ENCODE results near the gene MICU2.
"Not testable (repeated sequence)": the region's sequence is repeated elsewhere in the genome, so short reads cannot be mapped to it uniquely, and the experiment has no call there.

MICU2 gene

DNA sequence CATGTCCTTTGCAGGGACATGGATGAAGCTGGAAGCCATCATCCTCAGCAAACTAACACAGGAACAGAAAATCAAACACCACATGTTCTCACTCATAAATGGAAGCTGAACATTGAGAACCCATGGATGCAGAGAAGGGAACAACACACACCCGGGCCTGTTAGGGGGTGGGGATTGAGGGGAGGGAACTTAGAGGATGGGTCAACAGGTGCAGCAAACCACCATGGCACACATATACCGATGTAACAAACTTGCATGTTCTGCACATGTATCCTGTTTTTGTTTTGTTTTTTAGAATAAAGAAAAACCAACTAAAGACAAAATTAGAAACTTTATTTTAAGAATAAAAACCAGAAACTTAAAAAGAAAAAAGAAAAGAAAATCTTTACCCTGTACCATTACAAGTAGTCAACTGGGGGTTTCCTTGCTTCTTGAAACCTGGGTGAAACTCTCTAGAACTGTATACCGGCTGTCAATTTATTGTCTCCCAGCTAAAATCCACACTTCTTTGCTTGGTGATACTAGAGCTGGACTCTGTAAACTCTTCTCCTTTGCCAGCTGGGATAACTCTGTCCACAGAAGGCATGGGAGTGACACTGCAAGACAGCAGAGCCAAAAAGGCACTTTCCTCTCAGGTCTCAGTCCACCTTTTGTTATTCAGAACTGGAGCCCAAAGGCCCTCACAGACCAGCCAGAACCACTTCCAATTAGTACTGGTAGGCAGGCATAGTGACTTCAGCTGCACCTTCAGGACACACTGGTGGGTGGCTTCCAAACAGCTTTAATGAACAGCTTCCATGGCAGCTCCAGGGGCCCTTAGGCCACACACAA, 9.0 kb downstream of the MICU2 start:
- DNase-seq (ENCODE audit: low read depth in 2 of 2), result no peak

DNA sequence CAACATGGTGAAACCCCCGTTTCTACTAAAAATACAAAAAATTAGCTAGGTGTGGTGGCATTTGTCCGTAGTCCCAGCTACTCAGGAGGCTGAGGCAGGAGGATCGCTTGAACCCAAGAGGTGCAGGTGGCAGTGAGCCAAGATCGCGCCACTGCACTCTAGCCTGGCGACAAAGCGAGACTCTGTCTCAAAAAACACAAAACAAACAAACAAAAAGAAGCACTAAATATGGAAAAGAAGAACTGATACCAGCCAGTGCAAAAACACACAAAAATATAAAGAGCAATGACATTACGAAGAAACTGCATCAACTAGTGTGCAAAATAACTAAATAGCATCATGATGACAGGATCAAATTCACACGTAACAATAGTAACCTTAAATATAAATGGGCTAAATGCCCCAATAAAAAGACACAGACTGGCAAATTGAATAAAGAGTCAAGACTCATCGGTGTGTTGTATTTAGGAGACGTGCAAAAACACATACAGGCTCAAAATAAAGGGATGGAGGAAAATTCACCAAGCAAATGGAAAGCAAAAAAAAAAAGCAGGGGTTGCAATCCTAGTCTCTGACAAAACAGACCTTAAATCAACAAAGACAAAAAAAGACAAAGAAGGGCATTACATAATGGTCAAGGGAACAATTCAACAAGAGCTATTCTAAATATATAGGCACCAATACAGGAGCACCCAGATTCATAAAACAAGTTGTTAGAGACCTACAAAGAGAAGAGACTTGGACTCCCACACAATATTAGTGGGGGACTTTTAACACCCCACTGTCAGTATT, 13.1 kb downstream of the MICU2 start:
- not testable (repeated sequence) for DNase-seq (ENCODE audit: low read depth in 2 of 2)

DNA sequence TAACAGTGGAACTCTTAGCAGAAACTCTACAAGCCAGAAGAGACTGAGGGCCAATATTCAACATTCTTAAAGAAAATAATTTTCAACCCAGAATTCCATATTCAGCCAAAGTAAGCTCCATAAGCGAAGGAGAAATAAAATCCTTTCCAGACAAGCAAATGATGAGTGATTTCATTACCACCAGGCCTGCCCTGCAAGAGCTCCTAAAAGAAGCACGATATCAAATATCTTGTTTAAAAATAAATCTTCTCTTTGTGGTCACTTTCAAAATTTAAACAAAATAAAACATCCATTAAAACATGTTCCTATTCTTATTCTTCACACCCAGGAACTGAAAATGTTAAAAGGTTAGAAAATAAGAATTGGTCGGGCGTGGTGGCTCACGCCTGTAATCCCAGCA, 13.7 kb downstream of the MICU2 start:
- DNase-seq (ENCODE audit: low read depth in 2 of 2), result no peak

DNA sequence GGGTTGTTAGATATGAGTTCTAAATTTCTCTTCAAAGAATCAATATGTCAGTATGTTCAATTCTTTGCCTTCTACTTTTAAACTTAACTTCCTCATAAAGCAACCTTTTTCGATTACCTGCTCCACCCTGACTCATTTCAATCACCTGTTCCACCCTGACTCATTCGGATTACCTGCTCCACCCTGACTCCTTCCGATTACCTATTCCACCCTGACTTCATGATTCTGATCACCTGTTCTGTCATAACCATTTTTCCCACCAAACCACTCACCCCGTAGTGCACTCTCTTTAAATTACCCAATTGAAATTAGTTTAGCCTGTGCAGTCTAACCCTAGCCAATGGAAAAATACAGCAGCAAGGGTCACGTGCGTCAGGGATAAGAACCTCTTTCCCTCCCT, 14.5 kb downstream of the MICU2 start:
- DNase-seq (ENCODE audit: low read depth in 2 of 2), result not testable (repeated sequence)

DNA sequence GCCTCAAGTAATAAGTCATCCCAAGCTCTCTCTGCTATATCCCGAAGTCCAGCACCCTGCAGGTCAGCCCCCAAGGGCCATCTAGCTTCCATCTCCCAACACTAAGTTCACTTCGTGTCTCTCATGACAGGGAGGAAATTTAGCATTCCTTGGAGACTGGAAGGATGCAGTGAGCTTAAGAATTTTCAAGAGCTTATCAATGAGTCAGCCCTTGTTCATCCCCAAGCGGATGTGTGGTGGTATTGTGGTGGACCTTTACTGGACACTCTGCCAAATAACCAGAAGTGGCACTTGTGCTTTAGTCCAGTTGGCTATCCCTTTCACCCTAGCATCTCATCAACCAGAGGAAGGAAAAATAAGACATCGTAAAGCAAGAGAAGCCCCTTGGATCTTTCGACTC, 15.6 kb downstream of the MICU2 start:
- DNase-seq (ENCODE audit: low read depth in 2 of 2), result not testable (repeated sequence)

DNA sequence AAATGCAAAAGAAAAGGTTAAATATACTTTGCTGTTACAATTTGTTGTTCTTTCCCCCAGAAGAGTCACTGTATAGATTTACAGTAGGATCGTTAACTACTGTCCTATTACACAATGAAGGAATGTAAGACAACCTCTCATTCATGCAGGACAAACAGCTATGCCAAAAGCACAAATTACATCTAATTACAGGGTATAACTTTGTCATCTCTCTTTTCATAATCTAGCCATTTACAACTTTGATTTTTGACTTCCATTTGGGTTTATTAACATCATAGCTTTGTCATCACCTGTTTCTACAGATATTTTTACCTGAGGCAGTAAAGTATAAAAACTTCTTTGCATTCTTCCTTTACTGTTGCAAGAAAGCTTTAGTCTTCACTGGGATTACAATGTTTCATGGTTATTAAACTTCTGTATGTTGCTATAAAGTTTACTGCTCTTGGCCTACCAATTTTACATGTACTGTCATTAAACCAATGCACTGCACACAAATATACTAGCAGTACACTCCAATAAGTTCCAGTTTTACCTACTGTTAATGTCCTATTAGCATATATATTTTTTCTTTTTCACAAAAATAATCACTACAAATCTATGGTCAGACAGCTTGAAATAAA, 18.9 kb downstream of the MICU2 start:
- DNase-seq (ENCODE audit: low read depth in 2 of 2), result no peak

DNA sequence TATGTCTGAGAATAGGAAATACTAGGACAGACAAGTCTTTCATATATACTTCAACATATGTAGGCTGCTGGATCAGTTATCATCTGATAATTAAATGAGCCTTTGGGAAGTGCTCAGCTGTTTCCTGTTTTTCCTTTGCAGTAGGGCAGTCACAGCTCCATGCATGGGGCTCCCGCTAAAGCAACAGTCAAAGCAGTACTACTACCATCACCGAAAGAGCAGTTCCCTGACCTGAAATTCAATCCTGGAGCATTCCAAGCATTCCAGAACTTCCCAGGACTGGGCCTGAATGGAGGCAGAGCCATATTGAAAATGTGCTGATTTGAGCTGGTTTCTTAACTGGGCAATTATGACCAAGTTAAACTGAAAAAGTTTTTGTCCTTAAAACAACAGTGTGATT, 20.5 kb downstream of the MICU2 start:
- DNase-seq (ENCODE audit: low read depth in 2 of 2), result no peak

DNA sequence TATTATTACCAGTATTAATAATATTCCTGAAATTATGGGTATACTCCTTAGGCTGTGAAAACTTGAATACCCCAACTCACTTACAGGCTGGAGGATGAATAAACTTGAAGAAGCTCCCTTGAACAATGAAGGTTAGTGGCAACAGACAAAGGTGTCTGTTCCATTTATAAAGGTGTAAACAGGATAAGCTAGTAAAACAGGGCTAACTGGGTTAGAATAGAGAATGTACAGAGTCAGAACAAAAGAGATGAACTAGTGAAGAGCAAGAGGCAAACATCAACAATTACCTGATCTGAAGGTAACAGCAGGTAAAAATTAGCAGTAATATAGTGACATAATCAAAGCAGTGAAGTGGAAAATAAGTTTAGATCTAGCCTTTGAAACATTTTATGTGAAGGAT, 23.2 kb downstream of the MICU2 start:
- DNase-seq (ENCODE audit: low read depth in 2 of 2), result no peak

DNA sequence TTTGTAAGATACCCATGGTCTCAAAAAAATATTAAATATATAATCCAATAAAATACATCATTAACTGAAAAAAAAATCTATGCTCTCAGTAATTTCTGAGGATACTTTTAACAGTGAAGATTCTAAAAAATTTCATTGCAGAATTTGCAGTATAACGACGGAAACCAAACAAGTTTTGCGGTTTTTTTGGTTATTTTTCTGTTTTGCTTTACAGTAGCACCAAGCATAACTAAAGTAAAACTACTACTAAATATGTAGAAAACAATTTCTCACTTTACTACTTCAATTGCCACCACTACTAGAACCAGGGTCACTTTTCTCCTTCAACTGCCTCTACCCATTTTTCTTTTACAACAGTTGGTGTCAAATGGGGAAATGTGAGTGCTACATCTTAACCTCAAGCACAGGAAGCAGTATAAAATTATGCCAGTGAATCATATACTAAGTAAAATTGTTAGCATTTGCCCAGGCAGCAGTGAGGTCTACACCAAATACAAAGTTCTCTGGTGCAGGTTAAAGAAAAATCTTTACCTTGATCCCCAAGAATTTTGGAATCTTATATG, 24.1 kb downstream of the MICU2 start:
- DNase-seq (ENCODE audit: low read depth in 2 of 2), result no peak

DNA sequence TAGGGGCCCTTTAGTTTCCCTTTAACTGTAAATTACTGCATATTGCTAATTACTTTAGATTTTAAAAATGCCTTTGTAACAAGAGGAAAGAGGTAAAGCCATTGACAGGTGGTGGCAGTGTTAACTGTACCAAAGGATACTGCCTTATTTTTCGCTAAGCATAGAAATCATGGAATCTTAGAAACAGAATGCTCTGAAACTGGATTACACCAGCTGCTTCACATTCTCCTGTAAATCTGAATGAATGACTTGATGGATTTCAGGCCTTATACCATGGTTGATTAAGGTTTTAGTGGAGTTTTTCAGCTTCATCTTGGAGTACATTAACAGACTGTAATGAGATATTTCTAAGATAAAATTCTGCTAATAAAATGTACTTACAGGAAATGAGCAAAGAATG, 25.2 kb downstream of the MICU2 start:
- no peak for DNase-seq (ENCODE audit: low read depth in 2 of 2)

DNA sequence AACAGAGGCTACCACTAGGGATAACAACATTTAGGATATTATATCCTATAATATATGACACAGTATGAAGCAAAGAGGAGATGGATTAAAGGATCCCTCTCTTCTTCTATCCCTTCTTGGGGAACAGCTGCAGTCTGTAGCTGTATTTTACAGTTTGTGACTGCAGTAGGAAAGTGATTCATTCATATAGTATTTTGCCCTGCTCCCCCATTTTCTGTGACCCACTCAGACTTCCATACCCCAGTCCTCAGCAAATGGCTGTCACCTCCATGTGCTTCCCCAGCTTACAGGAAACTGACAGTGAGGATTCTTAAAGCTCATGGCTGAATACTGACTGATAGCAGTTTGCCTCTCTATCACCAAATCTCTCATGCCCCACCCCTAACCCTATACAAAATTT, 27.5 kb downstream of the MICU2 start:
- no peak for DNase-seq (ENCODE audit: low read depth in 2 of 2)

DNA sequence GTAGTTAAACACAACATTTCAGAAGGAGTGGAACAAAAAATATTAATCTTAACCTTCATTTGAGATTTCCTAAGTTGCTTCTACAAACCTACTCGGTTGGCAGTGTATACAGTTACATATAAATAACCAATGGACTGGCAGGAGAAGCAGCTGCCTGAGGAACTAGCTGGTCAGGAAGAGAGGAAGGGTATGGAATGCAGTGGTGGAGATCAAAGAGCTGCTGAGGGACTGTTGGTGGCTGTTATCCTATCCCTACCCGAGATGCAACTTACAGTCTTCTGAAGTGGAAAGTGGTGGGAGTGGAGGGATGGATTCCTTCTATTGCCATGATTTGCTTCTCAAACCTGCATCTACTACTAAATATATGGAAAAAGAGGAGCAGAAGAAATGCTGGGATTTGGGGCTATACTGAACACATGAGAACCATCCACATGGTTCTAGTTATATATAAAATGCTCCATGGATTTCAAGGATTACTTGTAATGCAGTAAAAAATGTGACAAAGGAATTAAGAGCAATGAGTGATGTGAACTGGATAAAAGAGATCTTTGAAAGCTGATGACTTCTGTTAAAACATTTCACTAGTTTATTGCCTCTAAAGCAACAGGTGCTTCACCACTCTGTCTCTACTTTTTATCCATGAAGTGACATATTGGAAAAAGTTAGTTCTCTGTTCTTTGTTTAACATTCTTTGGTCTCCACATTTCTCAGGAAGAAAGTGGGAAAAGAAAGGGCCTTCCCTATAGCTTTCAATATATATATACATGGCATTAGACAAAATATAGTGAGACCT, 29.9 kb downstream of the MICU2 start:
- DNase-seq (ENCODE audit: low read depth in 2 of 2), result no peak

DNA sequence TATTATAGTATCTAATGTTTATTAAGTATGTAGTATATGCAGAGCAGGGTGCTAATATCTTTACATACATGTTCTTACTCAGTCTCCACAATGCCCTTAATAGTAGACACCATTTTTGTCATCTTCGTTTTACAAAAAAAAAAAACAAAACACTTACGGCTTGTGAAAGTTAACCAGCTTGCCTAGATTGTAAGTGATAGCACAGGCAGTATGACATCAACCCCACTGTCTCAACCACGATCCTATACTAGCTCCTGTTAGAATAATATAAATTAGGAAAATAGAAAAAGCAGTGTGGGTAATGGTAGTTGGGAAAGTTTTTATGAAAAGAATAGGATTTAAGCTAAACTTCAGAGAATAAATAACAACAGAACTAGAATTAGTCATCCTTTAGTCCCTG, 34.3 kb downstream of the MICU2 start:
- DNase-seq (ENCODE audit: low read depth in 2 of 2), result no peak

DNA sequence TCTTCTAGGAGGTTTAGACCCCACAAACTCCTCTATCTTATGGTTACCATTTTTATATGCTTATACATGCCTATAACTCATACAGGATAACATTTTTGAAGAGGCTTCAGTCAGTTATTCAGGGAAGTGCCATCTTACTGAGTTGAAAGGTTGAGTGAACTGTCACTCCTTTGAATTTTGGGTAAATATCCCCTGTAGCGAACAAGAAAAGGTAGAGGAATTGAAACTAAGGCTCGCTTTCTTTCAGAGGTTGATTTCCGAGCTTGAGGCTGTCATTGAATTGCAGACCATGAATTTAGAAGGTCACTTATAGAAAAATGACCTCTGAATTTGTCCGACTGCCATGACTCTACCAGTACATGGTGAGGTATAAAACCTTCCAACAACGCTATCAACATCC, 35.1 kb downstream of the MICU2 start:
- no peak for DNase-seq (ENCODE audit: low read depth in 2 of 2)

DNA sequence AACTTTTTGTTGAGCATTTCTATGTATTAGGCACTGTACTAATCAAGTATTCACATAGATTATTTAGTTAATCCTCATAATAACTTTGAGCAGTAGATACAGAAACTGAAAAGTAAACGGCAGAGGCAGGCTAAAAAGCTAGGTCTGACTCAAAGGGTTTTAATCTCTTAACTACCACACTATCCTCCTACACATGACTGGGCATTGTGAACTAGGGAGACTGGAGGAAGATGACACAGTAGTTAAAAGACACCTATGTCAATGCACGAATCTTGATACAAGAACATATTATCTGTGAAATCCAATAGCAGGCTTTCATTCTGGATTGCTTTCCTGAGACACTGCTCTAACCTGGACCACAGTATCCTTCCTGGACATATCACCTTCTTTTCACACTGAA, 36.3 kb downstream of the MICU2 start:
- DNase-seq (ENCODE audit: low read depth in 2 of 2), result no peak

DNA sequence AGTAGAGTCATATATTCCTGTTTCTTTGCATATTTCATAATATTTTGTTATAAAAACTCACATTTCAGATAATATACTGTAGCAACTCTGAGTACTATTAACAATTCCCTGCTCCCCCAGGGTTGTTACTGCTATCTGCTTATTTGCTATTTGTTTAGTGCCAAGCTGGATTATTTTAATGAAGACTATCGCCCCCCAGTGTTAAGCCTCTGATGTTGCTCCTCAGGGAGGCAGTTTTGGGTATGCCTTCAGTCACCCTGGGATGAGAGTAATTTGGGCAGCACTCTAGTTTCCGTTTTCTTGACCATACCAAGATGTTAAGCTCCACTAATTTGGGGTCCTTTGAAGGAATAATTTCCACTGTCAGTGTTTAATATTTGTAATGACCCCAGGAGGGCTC, 46.0 kb downstream of the MICU2 start:
- no peak for DNase-seq (ENCODE audit: low read depth in 2 of 2)

DNA sequence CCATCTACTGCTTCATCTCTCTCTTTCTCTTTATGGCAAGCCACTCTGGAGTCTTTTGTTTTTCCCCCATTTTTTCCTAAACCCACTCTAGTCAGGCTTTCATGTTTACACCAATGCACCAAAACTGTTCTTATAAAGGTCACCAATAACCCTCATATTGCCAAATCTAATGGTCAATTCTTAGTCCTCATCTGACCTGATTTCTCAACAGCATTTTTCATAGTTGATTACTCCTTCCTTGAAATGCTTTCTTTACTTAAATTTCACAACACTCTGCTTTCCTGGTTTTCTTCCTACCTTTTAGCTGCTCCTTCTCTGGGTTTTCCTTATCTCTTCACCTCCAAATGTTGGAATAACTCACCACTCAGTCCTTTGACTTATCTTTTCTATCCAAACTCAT, 47.9 kb downstream of the MICU2 start:
- DNase-seq (ENCODE audit: low read depth in 2 of 2), result no peak

DNA sequence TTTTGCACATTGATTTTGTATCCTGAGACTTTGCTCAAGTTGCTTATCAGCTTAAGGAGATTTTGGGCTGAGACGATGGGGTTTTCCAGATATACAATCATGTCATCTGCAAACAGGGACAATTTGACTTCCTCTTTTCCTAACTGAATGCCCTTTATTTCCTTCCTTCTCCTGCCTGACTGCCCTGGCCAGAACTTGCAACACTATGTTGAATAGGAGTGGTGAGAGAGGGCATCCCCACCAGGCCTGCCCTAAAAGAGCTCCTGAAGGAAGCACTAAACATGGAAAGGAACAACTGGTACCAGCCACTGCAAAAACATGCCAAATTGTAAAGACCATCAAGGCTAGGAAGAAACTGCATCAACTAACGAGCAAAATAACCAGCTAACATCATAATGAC, 50.7 kb downstream of the MICU2 start:
- DNase-seq (ENCODE audit: low read depth in 2 of 2), result not testable (repeated sequence)

DNA sequence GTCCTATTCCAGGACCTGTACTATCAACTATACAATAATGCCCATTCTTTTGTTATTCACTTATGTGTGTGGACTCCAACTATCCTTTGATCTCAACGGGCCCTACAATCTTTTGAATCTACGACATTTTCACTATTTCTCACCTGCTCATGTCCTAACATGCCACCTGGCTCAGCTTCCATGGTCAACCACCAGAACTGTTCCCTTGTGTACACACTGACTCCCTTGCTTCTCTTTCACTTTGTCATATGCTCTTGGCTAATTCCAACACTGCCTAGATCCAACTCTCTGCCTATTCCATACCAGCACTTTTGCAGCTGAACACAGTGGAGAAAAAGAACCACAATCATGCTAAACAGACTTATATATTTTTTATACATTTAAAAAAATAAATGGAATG, 53.1 kb downstream of the MICU2 start:
- DNase-seq (ENCODE audit: low read depth in 2 of 2), result no peak

DNA sequence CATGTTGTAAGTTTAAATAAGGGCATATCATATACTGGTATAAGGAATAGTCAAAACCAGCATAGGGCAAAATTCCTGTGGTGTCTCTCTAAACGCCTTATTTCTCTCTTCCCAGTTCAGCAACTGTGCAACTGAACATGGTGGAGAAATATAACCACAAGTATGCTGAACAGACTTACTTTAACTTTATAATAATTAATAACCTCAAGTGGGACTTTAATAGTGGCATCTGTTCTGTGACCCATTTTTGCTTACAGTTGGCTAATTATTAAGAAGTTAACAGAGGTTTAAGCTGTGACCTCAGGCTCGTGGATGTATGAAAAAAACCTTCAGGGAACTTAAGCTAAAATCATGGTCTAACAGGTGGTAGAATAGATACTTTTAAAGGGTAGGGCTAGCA, 54.3 kb downstream of the MICU2 start:
- DNase-seq (ENCODE audit: low read depth in 2 of 2), result no peak

DNA sequence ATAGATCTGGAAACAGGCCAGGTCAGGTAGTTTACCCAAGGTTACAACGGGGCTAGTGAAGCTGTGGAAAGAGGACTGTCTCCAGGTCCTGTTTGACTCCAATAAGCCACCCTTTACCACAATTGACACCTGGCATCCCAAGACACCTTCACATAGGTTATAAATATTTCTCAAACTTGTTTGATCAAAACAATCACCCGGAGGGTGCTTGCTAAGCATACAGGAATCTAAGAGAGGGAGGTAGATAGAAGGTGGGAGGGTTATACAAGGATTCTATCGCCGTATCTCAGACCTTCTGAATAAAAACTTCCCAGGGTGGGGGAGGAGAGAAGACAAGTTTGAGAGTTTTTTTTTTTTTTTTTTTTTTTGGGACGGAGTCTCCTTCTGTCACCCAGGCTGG, 55.4 kb downstream of the MICU2 start:
- DNase-seq (ENCODE audit: low read depth in 2 of 2), result no peak

DNA sequence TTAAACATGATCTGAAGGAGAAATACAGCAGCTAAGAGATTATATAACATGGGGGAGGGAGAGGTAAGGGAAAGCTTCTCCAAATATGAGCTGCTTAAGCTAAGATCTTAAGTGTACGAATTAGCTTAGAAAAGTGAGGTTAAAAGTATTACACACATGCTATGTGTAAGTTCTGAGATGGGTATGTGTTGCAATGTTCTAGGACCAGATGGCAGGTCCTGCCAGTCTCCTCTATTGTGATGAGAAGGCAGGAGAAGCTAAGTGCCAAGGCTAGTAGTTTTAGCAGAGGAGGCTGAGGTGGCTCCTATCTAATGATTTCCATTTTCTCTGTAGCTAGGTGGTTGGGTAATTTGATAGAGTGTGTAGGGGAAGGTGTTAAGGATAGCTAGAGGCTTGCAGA, 57.6 kb downstream of the MICU2 start:
- DNase-seq (ENCODE audit: low read depth in 2 of 2), result no peak
